Naive thymus-derived CD4-positive, alpha-beta T cell (primary cell): ENCODE data around the gene DNAAF8. TPM values are rescaled to one million over a fixed set of nuclear protein-coding genes. Genes with fewer than 3 reads are reported as not detected.
A peak's percentile ranks its signal among the peaks of the same experiment; 100 is the strongest.

Experiments used
- ATAC-seq: fragments of 150-1000 bp; cut with Tn5 transposase; 2 replicates; pipeline ENCODE4 v1.10.0; 2021; ENCODE audit warnings: mild to moderate bottlenecking, moderate library complexity
- CTCF ChIA-PET: fragments of 350-600 bp; sonication (Branson Sonifier 250); formaldehyde crosslinking; loops from one replicate; lab custom pipeline; 2021; ENCODE audit warnings: antibody characterized with exemption; lab: Charles Lee
- POLR2A ChIA-PET: fragments of 350-600 bp; sonication (Branson Sonifier 250); formaldehyde crosslinking; loops from one replicate; lab custom pipeline; 2021; ENCODE audit warnings: antibody characterized with exemption, inconsistent platforms; lab: Charles Lee
- DNase-seq, 9 donors: peaks; one replicate each; pipeline versions ENCODE4 v3.0.0 to v3.0.0-alpha.2; 2020 to 2022; ENCODE audit warnings: mixed read lengths in 1 of 9
- H3K27ac ChIP-seq: one replicate; pipeline ENCODE4 v1.7.0; 2013; ENCODE audit warnings: mild to moderate bottlenecking, low read depth, low read length, moderate library complexity
- H3K27me3 ChIP-seq, 2 donors: one replicate each; pipeline ENCODE4 v1.7.0; 2013; ENCODE audit warnings: low read length in 2 of 2, mild to moderate bottlenecking in 2 of 2, moderate library complexity in 2 of 2; ENCODE audit not compliant: control insufficient read depth in 2 of 2, insufficient read depth in 2 of 2
- H3K36me3 ChIP-seq, 3 experiments: 1 replicate in 2 of 3; 2 replicates in 1 of 3; pipeline ENCODE4 v1.7.0; 2013; ENCODE audit warnings: low read length in 3 of 3, mild to moderate bottlenecking in 3 of 3, moderate library complexity in 1 of 3; ENCODE audit not compliant: insufficient read depth in 3 of 3, control insufficient read depth in 2 of 3
- H3K4me1 ChIP-seq, 2 donors: one replicate each; pipeline ENCODE4 v1.7.0; 2013; ENCODE audit warnings: low read length in 2 of 2, mild to moderate bottlenecking in 2 of 2, moderate library complexity in 1 of 2; ENCODE audit not compliant: control insufficient read depth in 2 of 2, insufficient read depth in 2 of 2
- H3K4me3 ChIP-seq: 2 replicates; pipeline ENCODE4 v1.7.0; 2013; ENCODE audit warnings: mild to moderate bottlenecking, low read length
- H3K9me3 ChIP-seq, 3 experiments: 1 replicate in 2 of 3; 2 replicates in 1 of 3; pipeline ENCODE4 v1.7.0; 2013; ENCODE audit warnings: low read length in 3 of 3; ENCODE audit not compliant: control insufficient read depth in 2 of 3
- H3K27ac Mint-ChIP-seq, 9 donors: one replicate each; pipeline ENCODE4 v1.8.0; 2020 to 2022; ENCODE audit warnings: mixed read lengths in 9 of 9, mild to moderate bottlenecking in 8 of 9, moderate library complexity in 5 of 9, inconsistent platforms in 2 of 9
- H3K27me3 Mint-ChIP-seq, 5 donors: one replicate each; pipeline ENCODE4 v1.8.0; 2021 to 2022; ENCODE audit warnings: mixed read lengths in 5 of 5, mild to moderate bottlenecking in 1 of 5
- H3K36me3 Mint-ChIP-seq, 5 donors: one replicate each; pipeline ENCODE4 v1.8.0; 2020 to 2022; ENCODE audit warnings: mixed read lengths in 5 of 5, mild to moderate bottlenecking in 3 of 5, inconsistent platforms in 1 of 5
- H3K4me1 Mint-ChIP-seq, 7 donors: one replicate each; pipeline ENCODE4 v1.8.0; 2020 to 2022; ENCODE audit warnings: mixed read lengths in 7 of 7, mild to moderate bottlenecking in 3 of 7, inconsistent platforms in 1 of 7
- H3K4me3 Mint-ChIP-seq, 10 donors: one replicate each; pipeline ENCODE4 v1.8.0; 2020 to 2022; ENCODE audit warnings: mild to moderate bottlenecking in 10 of 10, mixed read lengths in 10 of 10, moderate library complexity in 6 of 10, inconsistent platforms in 2 of 10
- H3K9me3 Mint-ChIP-seq, 11 donors: one replicate each; pipeline ENCODE4 v1.8.0; 2020 to 2022; ENCODE audit warnings: mixed read lengths in 11 of 11, mild to moderate bottlenecking in 4 of 11, inconsistent platforms in 1 of 11, moderate library complexity in 1 of 11
- intact Hi-C, 2 donors: fragments of 100-400 bp; cut with micrococcal nuclease; formaldehyde crosslinking; loops; one replicate each; pipeline ENCODE4 v1.15.1; 2023
- polyA plus RNA-seq, 2 donors: library from polyadenylated mRNA; unstranded; fragments of 300-500 nt; fragmentation: Illumina TruSeq; gene quantifications; one replicate each; pipeline ENCODE4 v1.2.3, GENCODE V29; 2021
- total RNA-seq, 6 experiments: library from RNA in 5 of 6; stranded (reverse) in 5 of 6; gene quantifications; 1 replicate in 5 of 6; 2 replicates in 1 of 6; pipeline ENCODE4 v1.2.3 and lab custom pipeline; 2021 to 2026

DNAAF8 gene
- total and polyA plus RNA-seq, 7 experiments from 2014 or later, result 0.11 to 0.57 (median 0.29) TPM; not detected in 1

DNA sequence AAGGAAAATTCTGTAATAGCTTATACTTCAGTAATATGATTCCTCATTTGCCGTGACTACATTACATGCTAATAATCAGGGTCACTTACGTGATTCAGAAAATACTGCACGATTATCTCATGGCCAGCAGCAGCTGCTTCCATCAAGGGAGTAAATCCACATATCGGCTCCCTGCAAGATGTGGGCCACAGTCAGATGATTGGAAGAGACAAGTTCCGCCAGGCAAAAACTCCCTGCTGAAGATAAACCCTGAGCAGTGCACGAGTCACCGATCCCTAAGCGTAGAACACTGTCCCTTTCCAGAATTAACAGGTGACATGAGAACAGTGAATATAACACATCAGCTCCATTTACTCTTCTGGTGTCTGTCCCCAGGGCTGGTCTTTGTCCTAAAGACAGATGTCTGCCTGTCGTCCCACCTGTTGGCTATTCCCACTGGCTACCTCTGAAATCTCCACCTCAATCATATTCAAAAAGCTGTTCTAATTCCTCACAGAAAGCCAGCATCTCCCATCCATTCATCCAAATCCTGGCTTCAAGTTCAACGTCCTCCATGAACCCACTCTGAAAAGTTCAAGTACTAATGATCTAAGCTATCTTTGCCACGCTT is 9.6 kb upstream of the DNAAF8 start:
- ATAC-seq (no peak), DNase-seq (no peak)
- no peaks in the 10 kb centered on the region for H3K27me3 Mint-ChIP-seq
- H3K36me3 ChIP-seq, result peaks cover 0 to 52% (median 4%) of the 10 kb centered on the region in 3 experiments
- no peaks in the 10 kb centered on the region for H3K9me3 ChIP-seq
- peaks cover 0 to 4% (median 0%) of the 10 kb centered on the region in 7 donors for H3K4me1 Mint-ChIP-seq
- ChIA-PET CTCF (no interaction called here), POLR2A (no interaction called here)
- no peaks in the 10 kb centered on the region for H3K4me1 ChIP-seq
- no peak overlapping the region for H3K27ac ChIP-seq
- no peaks in the 10 kb centered on the region for H3K27me3 ChIP-seq
- no peak overlapping the region for H3K4me3 ChIP-seq
- H3K27ac Mint-ChIP-seq, result no peak overlapping the region
- H3K9me3 Mint-ChIP-seq, result no peaks in the 10 kb centered on the region
- H3K4me3 Mint-ChIP-seq, result no peak overlapping the region
- peaks cover 0 to 30% (median 0%) of the 10 kb centered on the region in 5 donors for H3K36me3 Mint-ChIP-seq
- intact Hi-C loops, result no loop called here

GRCh38 chr16:4726616-4727015 is 7.7 kb upstream of the DNAAF8 start:
- H3K27me3 Mint-ChIP-seq, result no peaks in the 10 kb centered on the region
- H3K36me3 ChIP-seq, result peaks cover 0 to 59% (median 4%) of the 10 kb centered on the region in 3 experiments
- POLR2A ChIA-PET, result no interaction called here
- peaks cover 0 to 38% (median 0%) of the 10 kb centered on the region in 5 donors for H3K36me3 Mint-ChIP-seq
- H3K27me3 ChIP-seq, result no peaks in the 10 kb centered on the region
- intact Hi-C loops, result no loop called here
- CTCF ChIA-PET, result no interaction called here
- H3K4me1 ChIP-seq, result no peaks in the 10 kb centered on the region
- H3K27ac ChIP-seq, result no peak overlapping the region
- H3K9me3 Mint-ChIP-seq, result no peaks in the 10 kb centered on the region
- H3K4me3 ChIP-seq, result no peak overlapping the region
- H3K4me1 Mint-ChIP-seq, result peaks cover 0 to 6% (median 4%) of the 10 kb centered on the region in 7 donors
- H3K4me3 Mint-ChIP-seq, result no peak overlapping the region
- DNase-seq (no peak), ATAC-seq (no peak)
- H3K9me3 ChIP-seq, result no peaks in the 10 kb centered on the region
- no peak overlapping the region for H3K27ac Mint-ChIP-seq

DNA sequence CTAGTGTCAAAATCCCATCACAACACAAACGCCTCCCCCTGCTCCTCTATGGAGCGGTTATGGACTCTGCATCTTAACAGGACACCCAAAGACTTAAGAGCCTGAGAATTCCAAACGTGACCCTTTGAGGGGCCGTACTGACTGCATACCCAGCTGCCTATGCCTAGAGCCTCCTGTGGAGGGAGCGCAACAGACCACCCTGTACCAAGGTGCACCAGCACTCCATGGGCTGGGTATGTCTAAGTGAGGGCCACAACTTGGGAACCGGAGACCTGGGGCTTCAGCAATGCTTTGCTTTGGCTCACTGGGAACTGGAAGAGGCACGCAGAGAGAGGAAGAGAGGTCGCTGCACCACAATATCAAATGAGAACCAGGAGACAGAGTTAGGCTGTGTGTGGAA is 5.7 kb upstream of the DNAAF8 start:
- DNase-seq (no peak), ATAC-seq (no peak)
- POLR2A ChIA-PET, result interaction anchor here (1.2 kb wide), 1 partner anchor 30 kb away, joined by 3 read pairs; no protein-coding TSS in a partner anchor
- peak overlapping the region in 1 of 10 donors; percentile 22 for H3K4me3 Mint-ChIP-seq
- no peaks in the 10 kb centered on the region for H3K27me3 Mint-ChIP-seq
- Histone ChIP-seq H3K9me3 (no peaks in the 10 kb centered on the region), H3K27me3 (no peaks in the 10 kb centered on the region), H3K4me3 (no peak overlapping the region), H3K4me1 (peaks cover 0 to 4% of the 10 kb centered on the region in 2 donors), H3K27ac (no peak overlapping the region), H3K36me3 (peaks cover 0 to 48% (median 4%) of the 10 kb centered on the region in 3 experiments)
- peaks cover 7 to 24% (median 12%) of the 10 kb centered on the region in 7 donors for H3K4me1 Mint-ChIP-seq
- peaks cover 0 to 31% (median 3%) of the 10 kb centered on the region in 5 donors for H3K36me3 Mint-ChIP-seq
- CTCF ChIA-PET, result no interaction called here
- no peaks in the 10 kb centered on the region for H3K9me3 Mint-ChIP-seq
- peak overlapping the region in 1 of 9 donors; percentile 26 for H3K27ac Mint-ChIP-seq
- intact Hi-C loops, result no loop called here

DNA sequence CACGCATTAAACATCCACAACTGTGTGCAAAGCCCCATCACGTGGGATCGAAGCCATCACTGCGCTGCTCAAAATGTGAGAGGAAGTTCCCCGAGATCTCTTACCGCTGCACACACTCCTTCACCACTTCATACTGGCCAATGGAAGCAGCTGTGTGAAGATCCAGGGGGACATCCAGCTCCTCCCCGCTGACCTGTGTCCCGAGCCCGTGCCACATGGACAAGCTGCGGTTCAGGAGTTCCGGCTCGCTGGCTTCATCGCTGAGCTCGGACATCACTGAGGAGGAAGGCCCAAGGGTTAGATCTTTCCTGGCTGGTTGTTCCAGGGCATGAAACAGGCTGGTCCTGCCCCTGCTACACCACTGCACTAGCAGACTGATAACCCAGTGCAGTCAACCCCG is 4.5 kb upstream of the DNAAF8 start:
- intact Hi-C loops, result loop anchor here (5.0 to 10.0 kb wide), 3 partner anchors 68 to 455 kb away; partner anchors contain the start of genes PAM16 (in 1 of the 2) and TFAP4 (in 1 of the 2)
- Histone ChIP-seq H3K4me3 (no peak overlapping the region), H3K27me3 (no peaks in the 10 kb centered on the region), H3K4me1 (peaks cover 0 to 5% of the 10 kb centered on the region in 2 donors), H3K27ac (no peak overlapping the region), H3K9me3 (no peaks in the 10 kb centered on the region), H3K36me3 (peaks cover 0 to 48% (median 4%) of the 10 kb centered on the region in 3 experiments)
- ATAC-seq, result no peak
- no peak overlapping the region for H3K4me3 Mint-ChIP-seq
- peak overlapping the region in 1 of 9 donors; percentile 74 for H3K27ac Mint-ChIP-seq
- H3K27me3 Mint-ChIP-seq, result no peaks in the 10 kb centered on the region
- H3K36me3 Mint-ChIP-seq, result peaks cover 0 to 28% (median 3%) of the 10 kb centered on the region in 5 donors
- no peak for DNase-seq
- H3K4me1 Mint-ChIP-seq, result peaks cover 7 to 26% (median 14%) of the 10 kb centered on the region in 7 donors
- no peaks in the 10 kb centered on the region for H3K9me3 Mint-ChIP-seq
- POLR2A ChIA-PET, result no interaction called here
- CTCF ChIA-PET, result interaction anchor here (0.6 kb wide), 1 partner anchor 141 kb away, joined by 3 read pairs; no protein-coding TSS in a partner anchor

DNA sequence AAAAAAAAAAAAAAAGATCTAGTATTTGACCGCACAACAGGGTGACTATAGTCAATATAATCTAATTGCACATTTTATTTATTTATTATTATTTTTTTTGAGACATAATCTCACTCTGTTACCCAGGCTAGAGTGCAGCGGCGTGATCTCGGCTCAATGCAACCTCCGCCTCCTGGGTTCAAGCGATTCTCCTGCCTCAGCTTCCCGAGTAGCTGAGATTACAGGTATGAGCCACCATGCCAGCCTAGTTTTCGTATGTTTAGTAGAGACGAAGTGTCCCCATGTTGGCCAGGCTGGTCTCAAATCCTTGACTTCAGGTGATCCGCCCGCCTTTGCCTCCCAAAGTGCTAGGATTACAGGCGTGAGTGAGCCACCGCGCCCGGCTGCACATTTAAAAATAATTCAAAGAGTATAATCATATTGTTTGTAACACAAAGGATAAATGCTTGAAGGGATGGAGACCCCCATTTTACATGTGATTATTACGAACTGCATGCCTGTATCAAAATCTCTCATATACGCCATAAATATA is 1.1 kb upstream of the DNAAF8 start:
- peak overlapping the region in 7 of 9 donors; percentile 29 to 90 (median 54) for H3K27ac Mint-ChIP-seq
- Histone ChIP-seq H3K27me3 (no peaks in the 10 kb centered on the region), H3K4me1 (peaks cover 6 to 9% of the 10 kb centered on the region in 2 donors), H3K36me3 (peaks cover 0 to 26% (median 4%) of the 10 kb centered on the region in 3 experiments), H3K27ac (peak overlapping the region; percentile 79), H3K4me3 (peak overlapping the region; percentile 98), H3K9me3 (no peaks in the 10 kb centered on the region)
- ATAC-seq (no peak), DNase-seq (no peak)
- CTCF ChIA-PET, result no interaction called here
- H3K4me3 Mint-ChIP-seq, result peak overlapping the region; percentile 84 to 96 (median 91)
- peaks cover 0 to 3% (median 0%) of the 10 kb centered on the region in 5 donors for H3K27me3 Mint-ChIP-seq
- H3K36me3 Mint-ChIP-seq, result peaks cover 0 to 15% (median 3%) of the 10 kb centered on the region in 5 donors
- H3K4me1 Mint-ChIP-seq, result peaks cover 13 to 32% (median 20%) of the 10 kb centered on the region in 7 donors
- intact Hi-C loops, result loop anchor here (5.0 to 10.0 kb wide), 3 partner anchors 71 to 458 kb away; partner anchors contain the start of genes PAM16 (in 1 of the 2) and TFAP4 (in 1 of the 2)
- no peaks in the 10 kb centered on the region for H3K9me3 Mint-ChIP-seq
- POLR2A ChIA-PET, result interaction anchor here (2.3 to 2.9 kb wide), 4 partner anchors 34 to 117 kb away, joined by 16 to 41 read pairs (median 20); partner anchors contain the start of genes GLYR1, NUDT16L1, UBN1 and ZNF500

GRCh38 chr16:4733747-4734062 is 632 bp upstream of the DNAAF8 start:
- H3K4me1 ChIP-seq, result peaks cover 6 to 9% of the 10 kb centered on the region in 2 donors
- CTCF ChIA-PET, result interaction anchor here (0.5 to 1.7 kb wide), 7 partner anchors 33 to 429 kb away, joined by 3 to 8 read pairs (median 4); partner anchors contain the start of genes MGRN1, ROGDI and ZNF500
- Mint-ChIP-seq H3K27me3 (peaks cover 0 to 3% (median 0%) of the 10 kb centered on the region in 5 donors), H3K4me1 (peaks cover 10 to 32% (median 20%) of the 10 kb centered on the region in 7 donors), H3K4me3 (peak overlapping the region; percentile 84 to 96 (median 91)), H3K27ac (peak overlapping the region in 5 of 9 donors; percentile 49 to 90 (median 76)), H3K9me3 (no peaks in the 10 kb centered on the region), H3K36me3 (peaks cover 0 to 13% (median 3%) of the 10 kb centered on the region in 5 donors)
- peak overlapping the region; percentile 98 for H3K4me3 ChIP-seq
- POLR2A ChIA-PET, result interaction anchor here (0.6 to 2.9 kb wide), 14 partner anchors 16 to 318 kb away, joined by 3 to 41 read pairs (median 6); partner anchors contain the start of genes CORO7, GLYR1, NUDT16L1 and ROGDI
- intact Hi-C loops, result loop anchor here (1.0 to 10.0 kb wide), 13 partner anchors 34 to 459 kb away; partner anchors contain the start of genes GLYR1 (in 2 of the 2), NUDT16L1 (in 2 of the 2), ROGDI (in 2 of the 2) and UBN1 (in 2 of the 2)
- peak overlapping the region; percentile 79 for H3K27ac ChIP-seq
- no peaks in the 10 kb centered on the region for H3K9me3 ChIP-seq
- no peaks in the 10 kb centered on the region for H3K27me3 ChIP-seq
- H3K36me3 ChIP-seq, result peaks cover 0 to 22% (median 2%) of the 10 kb centered on the region in 3 experiments
- DNase-seq (peak in 1 of 9 donors; percentile 18), ATAC-seq (peak; percentile 1)
